K562 (cell line): Measurements from ENCODE around the gene PRR35. TPM values are rescaled to one million over a fixed set of nuclear protein-coding genes. Genes with fewer than 3 reads are reported as not detected.
A peak's percentile ranks its signal among the peaks of the same experiment; 100 is the strongest.

ENCODE experiments used
- ARID1B ChIP-seq: fragments of 450-650 bp; IDR thresholded peaks from 2 replicates; pipeline ENCODE4 v1.6.1; 2016; ENCODE audit warnings: antibody characterized with exemption, mild to moderate bottlenecking, inconsistent platforms
- CBFB ChIP-seq: sonication (generic); formaldehyde crosslinking; IDR thresholded peaks from 2 replicates; pipeline ENCODE4 v1.4.0; 2020; ENCODE audit warnings: mild to moderate bottlenecking, missing genetic modification reagents
- HMGN3 ChIP-seq: IDR thresholded peaks from 2 replicates; pipeline ENCODE4 v1.6.1; 2011; ENCODE audit warnings: borderline replicate concordance, low read depth, mild to moderate bottlenecking, mixed read lengths, low read length; ENCODE audit not compliant: insufficient read length; ENCODE audit errors: extremely low read depth
- JUND ChIP-seq, 2 experiments: IDR thresholded peaks; 2 replicates in 1 of 2; 3 replicates in 1 of 2; pipeline ENCODE4 v1.6.1; 2011; ENCODE audit warnings: borderline replicate concordance in 2 of 2, low read depth in 2 of 2, low read length in 2 of 2, improper control_type of control experiment in 1 of 2, missing biosample characterization in 1 of 2, missing genetic modification characterization in 1 of 2, missing genetic modification reagents in 1 of 2
- MYNN ChIP-seq, 2 experiments: sonication (generic); formaldehyde crosslinking in 1 of 2; IDR thresholded peaks; 2 replicates each; pipeline versions ENCODE4 v1.5.0 to v1.6.1; 2016 to 2020; ENCODE audit warnings: antibody characterized with exemption in 1 of 2, missing genetic modification reagents in 1 of 2
- THRAP3 ChIP-seq: fragments of 450-650 bp; IDR thresholded peaks from 2 replicates; pipeline ENCODE4 v1.6.1; 2016; ENCODE audit warnings: mild to moderate bottlenecking, inconsistent platforms, borderline replicate concordance
- polyA plus RNA-seq, 8 experiments: library from polyadenylated mRNA; depleted of rRNA in 4 of 8; stranded (reverse) in 5 of 8; unstranded in 3 of 8; fragments of >200 nt; fragmentation: Nextera tagmentation in 2 of 8; fragmentation: Illumina TruSeq in 1 of 8; extraction: Ambion mirVana in 2 of 8; extraction: Trizol in 1 of 8; gene quantifications; 2 replicates each; pipeline versions ENCODE4 v1.2.1 to v1.2.3, GENCODE V29; 2011 to 2014; ENCODE audit warnings: inconsistent platforms in 1 of 8, missing spikeins in 1 of 8
- total RNA-seq, 7 experiments: library from RNA; depleted of rRNA in 6 of 7; stranded (reverse); fragments of >200 nt in 6 of 7; fragmentation: Illumina TruSeq in 2 of 7; extraction: Trizol in 2 of 7; gene quantifications; 2 replicates each; pipeline versions ENCODE4 v1.2.1 to v1.2.3, GENCODE V29; 2011 to 2021; ENCODE audit warnings: low replicate concordance in 1 of 7
- TF ChIP-seq, protein P1 (sequence below): fragments of 250-450 bp; sonication (Bioruptor Pico); IDR thresholded peaks from 2 replicates; pipeline ENCODE4 v1.8.0; 2022; ENCODE audit warnings: moderate library complexity, mild to moderate bottlenecking, inconsistent platforms

The PRR35 gene
- total and polyA plus RNA-seq, 9 of the 15 experiments (the other 6 are each of a cell fraction or from before 2014, with no cell fraction given), result 0.17 to 0.45 (median 0.21) TPM; not detected in 5

DNA sequence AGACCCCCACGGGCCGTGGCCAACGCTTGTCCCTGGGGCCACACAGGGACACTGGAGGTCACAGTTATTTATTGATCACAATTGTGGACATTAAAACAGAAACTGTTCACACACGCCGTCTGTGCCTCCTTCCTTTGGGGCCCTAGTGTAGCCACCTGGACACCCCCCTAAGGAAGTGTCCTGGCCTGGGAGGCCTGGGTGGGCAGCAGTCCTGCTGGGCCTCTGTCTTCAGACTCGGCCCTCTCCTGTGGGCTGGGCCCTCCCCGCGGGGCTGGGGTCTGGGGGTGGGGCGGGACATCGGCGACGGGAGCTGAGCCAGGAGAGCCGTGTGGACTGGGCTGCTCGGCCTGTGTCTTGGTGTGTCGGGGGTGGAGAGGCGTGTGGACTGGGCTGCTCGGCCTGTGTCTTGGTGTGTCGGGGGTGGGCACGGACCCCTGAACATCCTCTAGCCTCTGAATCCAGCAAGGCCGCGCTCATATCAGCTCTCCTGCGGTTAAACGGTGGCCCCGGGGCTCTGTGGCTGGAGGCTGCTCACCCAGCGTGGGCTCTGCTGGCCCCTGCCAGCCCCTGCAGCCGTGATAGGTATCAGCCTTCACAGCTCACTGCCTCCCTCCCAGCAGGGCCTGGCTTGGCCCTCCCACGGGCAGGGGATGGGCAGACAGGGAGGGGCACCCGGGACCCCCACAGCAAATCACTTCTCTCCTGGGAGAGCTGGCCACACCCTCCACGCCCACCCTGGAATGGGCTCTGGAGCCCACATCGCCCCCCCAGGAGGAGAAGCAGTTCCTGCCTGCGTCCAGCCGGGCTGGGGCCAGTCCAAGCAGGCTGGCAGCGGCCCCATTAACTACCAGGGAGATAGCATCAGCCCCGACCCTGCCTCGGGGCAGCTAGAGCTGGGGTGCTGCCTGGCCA, 5.5 kb downstream of the PRR35 start (continued):
- TF ChIP-seq MYNN (IDR thresholded peaks at IDR 0.05) (0 out of 2 replicates have a peak, but pooled peaks have one; percentile 19), MYNN (CRISPR knock-in tag; IDR thresholded peaks at IDR 0.05) (no peak), ARID1B (peak; percentile 8; the same call in 1 of the 2 replicates), CBFB (CRISPR knock-in tag) (0 out of 2 replicates have a peak, but pooled peaks have one; percentile 2), HMGN3 (peak; percentile 23), THRAP3 (no peak), JUND (IDR thresholded peaks at IDR 0.05; ENCODE audit: borderline replicate concordance, low read depth, low read length) (no peak), JUND (tag; IDR thresholded peaks at IDR 0.05; ENCODE audit: borderline replicate concordance, low read depth, low read length) (no peak)
- TF ChIP-seq, protein P1, sequence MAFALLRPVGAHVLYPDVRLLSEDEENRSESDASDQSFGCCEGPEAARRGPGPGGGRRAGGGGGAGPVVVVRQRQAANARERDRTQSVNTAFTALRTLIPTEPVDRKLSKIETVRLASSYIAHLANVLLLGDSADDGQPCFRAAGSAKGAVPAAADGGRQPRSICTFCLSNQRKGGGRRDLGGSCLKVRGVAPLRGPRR (CRISPR knock-in tag), result no peak
